Neural cell (in vitro differentiated cells): Measurements from ENCODE around the gene PERM1.

ENCODE experiments used
- EP300 ChIP-seq: fragments of 450-650 bp; conservative IDR thresholded peaks from 2 replicates; pipeline ENCODE4 v1.6.1; 2014; ENCODE audit warnings: antibody characterized with exemption, mild to moderate bottlenecking, moderate library complexity; ENCODE audit not compliant: poor library complexity, severe bottlenecking
- POLR2AphosphoS5 ChIP-seq: IDR thresholded peaks from 2 replicates; pipeline ENCODE4 v1.6.1; 2012
- TF ChIP-seq, protein P1 (sequence below): fragments of 450-650 bp; IDR thresholded peaks from 2 replicates; pipeline ENCODE4 v1.5.1; 2014; ENCODE audit warnings: antibody characterized with exemption, mild to moderate bottlenecking, moderate library complexity; ENCODE audit not compliant: poor library complexity, severe bottlenecking
- TF ChIP-seq, protein P2 (sequence below): IDR thresholded peaks from 2 replicates; pipeline ENCODE4 v1.6.1; 2012; ENCODE audit warnings: borderline replicate concordance

- TF ChIP-seq POLR2AphosphoS5 (no peak), EP300 (no peak)
- TF ChIP-seq, protein P1, sequence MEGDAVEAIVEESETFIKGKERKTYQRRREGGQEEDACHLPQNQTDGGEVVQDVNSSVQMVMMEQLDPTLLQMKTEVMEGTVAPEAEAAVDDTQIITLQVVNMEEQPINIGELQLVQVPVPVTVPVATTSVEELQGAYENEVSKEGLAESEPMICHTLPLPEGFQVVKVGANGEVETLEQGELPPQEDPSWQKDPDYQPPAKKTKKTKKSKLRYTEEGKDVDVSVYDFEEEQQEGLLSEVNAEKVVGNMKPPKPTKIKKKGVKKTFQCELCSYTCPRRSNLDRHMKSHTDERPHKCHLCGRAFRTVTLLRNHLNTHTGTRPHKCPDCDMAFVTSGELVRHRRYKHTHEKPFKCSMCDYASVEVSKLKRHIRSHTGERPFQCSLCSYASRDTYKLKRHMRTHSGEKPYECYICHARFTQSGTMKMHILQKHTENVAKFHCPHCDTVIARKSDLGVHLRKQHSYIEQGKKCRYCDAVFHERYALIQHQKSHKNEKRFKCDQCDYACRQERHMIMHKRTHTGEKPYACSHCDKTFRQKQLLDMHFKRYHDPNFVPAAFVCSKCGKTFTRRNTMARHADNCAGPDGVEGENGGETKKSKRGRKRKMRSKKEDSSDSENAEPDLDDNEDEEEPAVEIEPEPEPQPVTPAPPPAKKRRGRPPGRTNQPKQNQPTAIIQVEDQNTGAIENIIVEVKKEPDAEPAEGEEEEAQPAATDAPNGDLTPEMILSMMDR: no peak
- TF ChIP-seq, protein P2, sequence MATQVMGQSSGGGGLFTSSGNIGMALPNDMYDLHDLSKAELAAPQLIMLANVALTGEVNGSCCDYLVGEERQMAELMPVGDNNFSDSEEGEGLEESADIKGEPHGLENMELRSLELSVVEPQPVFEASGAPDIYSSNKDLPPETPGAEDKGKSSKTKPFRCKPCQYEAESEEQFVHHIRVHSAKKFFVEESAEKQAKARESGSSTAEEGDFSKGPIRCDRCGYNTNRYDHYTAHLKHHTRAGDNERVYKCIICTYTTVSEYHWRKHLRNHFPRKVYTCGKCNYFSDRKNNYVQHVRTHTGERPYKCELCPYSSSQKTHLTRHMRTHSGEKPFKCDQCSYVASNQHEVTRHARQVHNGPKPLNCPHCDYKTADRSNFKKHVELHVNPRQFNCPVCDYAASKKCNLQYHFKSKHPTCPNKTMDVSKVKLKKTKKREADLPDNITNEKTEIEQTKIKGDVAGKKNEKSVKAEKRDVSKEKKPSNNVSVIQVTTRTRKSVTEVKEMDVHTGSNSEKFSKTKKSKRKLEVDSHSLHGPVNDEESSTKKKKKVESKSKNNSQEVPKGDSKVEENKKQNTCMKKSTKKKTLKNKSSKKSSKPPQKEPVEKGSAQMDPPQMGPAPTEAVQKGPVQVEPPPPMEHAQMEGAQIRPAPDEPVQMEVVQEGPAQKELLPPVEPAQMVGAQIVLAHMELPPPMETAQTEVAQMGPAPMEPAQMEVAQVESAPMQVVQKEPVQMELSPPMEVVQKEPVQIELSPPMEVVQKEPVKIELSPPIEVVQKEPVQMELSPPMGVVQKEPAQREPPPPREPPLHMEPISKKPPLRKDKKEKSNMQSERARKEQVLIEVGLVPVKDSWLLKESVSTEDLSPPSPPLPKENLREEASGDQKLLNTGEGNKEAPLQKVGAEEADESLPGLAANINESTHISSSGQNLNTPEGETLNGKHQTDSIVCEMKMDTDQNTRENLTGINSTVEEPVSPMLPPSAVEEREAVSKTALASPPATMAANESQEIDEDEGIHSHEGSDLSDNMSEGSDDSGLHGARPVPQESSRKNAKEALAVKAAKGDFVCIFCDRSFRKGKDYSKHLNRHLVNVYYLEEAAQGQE: no peak
Measured at GRCh38 chr1:963301-963651, 18.6 kb downstream of the PERM1 start.
